Bronchial epithelial cell (primary cell): Measurements from ENCODE around the gene LYRM4. TPM values are rescaled to one million over a fixed set of nuclear protein-coding genes. Genes with fewer than 3 reads are reported as not detected.

Experiments used
- DNase-seq: peaks from one replicate; pipeline ENCODE4 v3.0.0-alpha.2; 2010; ENCODE audit warnings: low read depth
- FAIRE-seq: peaks from 2 replicates; lab custom pipeline; 2011; peaks lifted over from hg19 to GRCh38; lab: Jason Lieb, UNC
- H3K27me3 ChIP-seq: 2 replicates; pipeline ENCODE4 v1.5.1; 2011; ENCODE audit warnings: low read length; ENCODE audit not compliant: control insufficient read depth, insufficient read depth
- H3K36me3 ChIP-seq: 2 replicates; pipeline ENCODE4 v1.5.1; 2011; ENCODE audit warnings: low read length; ENCODE audit not compliant: control insufficient read depth, insufficient read depth
- H3K4me3 ChIP-seq: 2 replicates; pipeline ENCODE4 v1.5.1; 2011; ENCODE audit warnings: mild to moderate bottlenecking, low read depth, low read length, control low read depth
- total RNA-seq: library from RNA; depleted of rRNA; stranded (reverse); fragments of >200 nt; gene quantifications from 2 replicates; pipeline ENCODE4 v1.2.1, GENCODE V29; 2014
- TF ChIP-seq, protein P1 (sequence below): IDR thresholded peaks from 2 replicates; pipeline ENCODE4 v1.5.1; 2011; ENCODE audit warnings: mild to moderate bottlenecking, moderate library complexity, low read length, control low read depth, inconsistent platforms; ENCODE audit not compliant: insufficient read depth, severe bottlenecking

The LYRM4 gene
- total RNA-seq, 1 donor from 2014 or later: 15.3 TPM

GRCh38 chr6:5260111-5260620 lies 584 bp downstream of the LYRM4 start:
- DNase-seq: peak; percentile 75
- TF ChIP-seq, protein P1, sequence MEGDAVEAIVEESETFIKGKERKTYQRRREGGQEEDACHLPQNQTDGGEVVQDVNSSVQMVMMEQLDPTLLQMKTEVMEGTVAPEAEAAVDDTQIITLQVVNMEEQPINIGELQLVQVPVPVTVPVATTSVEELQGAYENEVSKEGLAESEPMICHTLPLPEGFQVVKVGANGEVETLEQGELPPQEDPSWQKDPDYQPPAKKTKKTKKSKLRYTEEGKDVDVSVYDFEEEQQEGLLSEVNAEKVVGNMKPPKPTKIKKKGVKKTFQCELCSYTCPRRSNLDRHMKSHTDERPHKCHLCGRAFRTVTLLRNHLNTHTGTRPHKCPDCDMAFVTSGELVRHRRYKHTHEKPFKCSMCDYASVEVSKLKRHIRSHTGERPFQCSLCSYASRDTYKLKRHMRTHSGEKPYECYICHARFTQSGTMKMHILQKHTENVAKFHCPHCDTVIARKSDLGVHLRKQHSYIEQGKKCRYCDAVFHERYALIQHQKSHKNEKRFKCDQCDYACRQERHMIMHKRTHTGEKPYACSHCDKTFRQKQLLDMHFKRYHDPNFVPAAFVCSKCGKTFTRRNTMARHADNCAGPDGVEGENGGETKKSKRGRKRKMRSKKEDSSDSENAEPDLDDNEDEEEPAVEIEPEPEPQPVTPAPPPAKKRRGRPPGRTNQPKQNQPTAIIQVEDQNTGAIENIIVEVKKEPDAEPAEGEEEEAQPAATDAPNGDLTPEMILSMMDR: no peak
- H3K4me3 ChIP-seq: peak overlapping the region; percentile 76
- no peaks in the 10 kb centered on the region for H3K36me3 ChIP-seq
- FAIRE-seq: no peak
- no peaks in the 10 kb centered on the region for H3K27me3 ChIP-seq

DNA sequence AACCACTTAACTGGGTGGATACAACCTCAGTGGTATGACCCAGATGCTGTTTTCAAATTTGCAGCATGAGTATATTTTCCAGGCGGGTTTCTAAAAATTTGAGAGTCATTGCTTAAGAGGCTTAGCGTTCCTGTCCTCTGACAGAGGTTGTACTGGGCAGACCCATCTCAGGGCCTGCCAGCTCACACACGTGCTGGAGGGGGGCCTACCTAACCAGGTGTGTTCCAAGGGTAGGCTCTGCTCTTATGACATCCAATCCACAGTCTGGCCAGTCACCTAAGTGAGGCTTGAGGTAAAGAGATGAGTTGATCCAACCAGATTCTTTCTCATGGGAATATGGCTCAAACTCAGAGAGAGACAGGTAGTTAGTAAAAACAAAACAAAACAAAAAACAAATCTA lies 1.3 kb downstream of the LYRM4 start:
- no peaks in the 10 kb centered on the region for H3K36me3 ChIP-seq
- H3K27me3 ChIP-seq: no peaks in the 10 kb centered on the region
- H3K4me3 ChIP-seq: no peak overlapping the region
- FAIRE-seq: no peak
- DNase-seq: no peak
- TF ChIP-seq, protein P1: no peak

- Histone ChIP-seq H3K4me3 (no peak overlapping the region), H3K27me3 (no peaks in the 10 kb centered on the region), H3K36me3 (peaks cover 3% of the 10 kb centered on the region)
- TF ChIP-seq, protein P1: no peak
- no peak for FAIRE-seq
- no peak for DNase-seq
These were observed 3.4 kb downstream of the LYRM4 start for GRCh38 chr6:5257400-5257799.

DNA sequence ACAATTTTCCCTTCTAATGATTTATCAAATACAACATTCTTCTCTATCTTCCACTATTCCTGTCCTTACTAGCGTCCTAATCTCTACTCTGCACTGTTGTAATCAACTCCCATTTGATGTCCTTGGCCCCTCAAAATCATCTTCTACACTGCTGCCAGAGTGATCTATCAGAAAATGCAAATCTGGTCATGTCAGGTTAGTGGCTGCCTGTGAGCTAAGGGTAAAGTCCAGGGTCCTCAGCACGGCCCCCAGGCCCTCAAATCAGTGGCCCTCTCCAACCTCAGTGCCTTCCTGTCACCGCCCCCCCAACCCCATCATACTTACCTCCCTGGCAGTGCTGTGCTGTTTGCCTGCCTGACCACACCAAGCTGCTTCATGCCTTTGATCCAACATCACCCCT lies 3.8 kb downstream of the LYRM4 start:
- DNase-seq: no peak
- FAIRE-seq: no peak
- Histone ChIP-seq H3K4me3 (no peak overlapping the region), H3K27me3 (no peaks in the 10 kb centered on the region), H3K36me3 (peaks cover 3% of the 10 kb centered on the region)
- TF ChIP-seq, protein P1: no peak

DNA sequence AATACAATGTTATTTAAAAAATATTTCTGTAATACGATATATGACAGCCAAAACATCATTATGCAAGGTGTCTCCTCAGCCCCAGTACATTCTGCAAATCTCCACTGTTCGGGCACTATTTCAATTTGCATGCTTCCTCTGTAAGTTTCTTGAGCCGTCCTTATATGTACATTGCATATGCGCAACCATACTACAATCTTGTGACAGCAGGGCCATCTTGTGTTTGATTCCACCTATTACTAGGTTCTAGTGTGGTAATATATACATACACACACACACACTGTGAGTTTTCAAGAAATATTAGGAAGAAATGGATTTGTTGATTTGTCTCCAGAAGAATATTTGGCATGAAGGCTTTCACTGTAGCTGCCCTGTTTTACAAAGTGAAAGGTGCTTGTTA lies 9.8 kb downstream of the LYRM4 start:
- TF ChIP-seq, protein P1: no peak
- Histone ChIP-seq H3K4me3 (no peak overlapping the region), H3K36me3 (peaks cover 3% of the 10 kb centered on the region), H3K27me3 (no peaks in the 10 kb centered on the region)
- DNase-seq (no peak), FAIRE-seq (no peak)

DNA sequence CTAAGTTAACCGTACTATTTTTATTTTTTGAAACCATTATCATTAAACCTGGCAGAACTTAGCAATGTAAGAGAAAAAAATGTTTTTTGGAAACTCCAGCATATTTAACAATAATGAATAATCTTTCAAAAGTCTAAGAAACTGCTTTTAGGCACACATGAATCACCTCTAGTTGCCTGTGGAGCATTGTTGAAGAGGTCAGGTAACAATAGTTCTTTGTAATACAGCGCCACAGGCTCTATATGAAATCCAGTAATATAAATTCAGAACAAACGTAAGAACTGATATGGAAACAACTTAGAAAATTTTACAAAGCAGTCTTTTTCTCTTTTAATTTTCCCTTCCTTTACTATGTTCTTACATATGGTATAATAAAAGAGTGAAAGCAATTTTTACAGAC lies 10.3 kb downstream of the LYRM4 start:
- FAIRE-seq (no peak), DNase-seq (no peak)
- H3K4me3 ChIP-seq: no peak overlapping the region
- TF ChIP-seq, protein P1: no peak
- H3K36me3 ChIP-seq: peaks cover 3% of the 10 kb centered on the region
- H3K27me3 ChIP-seq: no peaks in the 10 kb centered on the region
